Measurements from ENCODE around the gene COL27A1.

DNA sequence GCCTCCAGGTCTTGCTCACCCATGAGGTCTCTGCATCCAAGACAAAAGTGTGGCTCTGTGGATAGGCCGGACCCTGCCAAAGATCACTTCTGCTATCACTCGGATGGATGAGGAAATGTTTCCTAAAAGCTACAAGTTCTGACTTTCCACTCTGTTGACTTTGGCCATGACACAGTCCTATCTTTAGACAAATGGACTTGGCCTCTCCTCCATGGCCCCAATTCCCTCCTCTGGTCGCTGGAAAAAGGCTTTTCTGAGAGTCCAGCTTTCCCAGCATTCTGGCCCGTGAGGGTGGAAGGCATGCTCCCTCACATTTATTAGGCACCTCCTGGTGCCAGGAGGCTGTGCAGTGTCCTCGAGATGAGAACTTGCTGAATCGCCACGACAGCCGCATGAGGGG, 83.1 kb downstream of the COL27A1 start:
- TF ChIP-seq, protein P1, sequence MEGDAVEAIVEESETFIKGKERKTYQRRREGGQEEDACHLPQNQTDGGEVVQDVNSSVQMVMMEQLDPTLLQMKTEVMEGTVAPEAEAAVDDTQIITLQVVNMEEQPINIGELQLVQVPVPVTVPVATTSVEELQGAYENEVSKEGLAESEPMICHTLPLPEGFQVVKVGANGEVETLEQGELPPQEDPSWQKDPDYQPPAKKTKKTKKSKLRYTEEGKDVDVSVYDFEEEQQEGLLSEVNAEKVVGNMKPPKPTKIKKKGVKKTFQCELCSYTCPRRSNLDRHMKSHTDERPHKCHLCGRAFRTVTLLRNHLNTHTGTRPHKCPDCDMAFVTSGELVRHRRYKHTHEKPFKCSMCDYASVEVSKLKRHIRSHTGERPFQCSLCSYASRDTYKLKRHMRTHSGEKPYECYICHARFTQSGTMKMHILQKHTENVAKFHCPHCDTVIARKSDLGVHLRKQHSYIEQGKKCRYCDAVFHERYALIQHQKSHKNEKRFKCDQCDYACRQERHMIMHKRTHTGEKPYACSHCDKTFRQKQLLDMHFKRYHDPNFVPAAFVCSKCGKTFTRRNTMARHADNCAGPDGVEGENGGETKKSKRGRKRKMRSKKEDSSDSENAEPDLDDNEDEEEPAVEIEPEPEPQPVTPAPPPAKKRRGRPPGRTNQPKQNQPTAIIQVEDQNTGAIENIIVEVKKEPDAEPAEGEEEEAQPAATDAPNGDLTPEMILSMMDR (IDR thresholded peaks at IDR 0.05; ENCODE audit: borderline replicate concordance, extremely low read depth, low read length, poor library complexity, severe bottlenecking): no peak
- TF ChIP-seq EZH2 (IDR thresholded peaks at IDR 0.05; ENCODE audit: borderline replicate concordance, low read depth, low read length, severe bottlenecking): no peak
